Kidney tubule cell (primary cell): ENCODE data around the gene ZFP64.
"Not testable (repeated sequence)": the region's sequence is repeated elsewhere in the genome, so short reads cannot be mapped to it uniquely, and the experiment has no call there.

ENCODE experiments used
- DNase-seq: peaks from one replicate; pipeline ENCODE4 v3.0.0-alpha.2; 2018; ENCODE audit warnings: low spot score

The ZFP64 gene

GRCh38 chr20:52160049-52160570 is 31.5 kb downstream of the ZFP64 start:
- DNase-seq = no peak

- no peak for DNase-seq
Observed at GRCh38 chr20:52154575-52154974, 37.0 kb downstream of the ZFP64 start.

GRCh38 chr20:52153896-52154295 is 37.7 kb downstream of the ZFP64 start:
- no peak for DNase-seq

GRCh38 chr20:52152921-52153320 is 38.7 kb downstream of the ZFP64 start:
- no peak for DNase-seq

GRCh38 chr20:52152416-52152815 is 39.2 kb downstream of the ZFP64 start:
- DNase-seq = no peak

GRCh38 chr20:52150440-52151258 is 40.9 kb downstream of the ZFP64 start:
- peak; percentile 47 for DNase-seq

GRCh38 chr20:52145587-52145986 is 46.0 kb downstream of the ZFP64 start:
- peak; percentile 11 for DNase-seq

GRCh38 chr20:52143277-52143676 is 48.3 kb downstream of the ZFP64 start:
- no peak for DNase-seq

GRCh38 chr20:52142757-52143156 is 48.8 kb downstream of the ZFP64 start:
- no peak for DNase-seq

- no peak for DNase-seq
Observed at GRCh38 chr20:52139986-52140385, 51.6 kb downstream of the ZFP64 start.

- DNase-seq = no peak
Observed at GRCh38 chr20:52137850-52138249, 53.7 kb downstream of the ZFP64 start.

GRCh38 chr20:52133714-52134113 is 57.9 kb downstream of the ZFP64 start:
- not testable (repeated sequence) for DNase-seq

- DNase-seq = no peak
Observed at GRCh38 chr20:52132337-52132736, 59.2 kb downstream of the ZFP64 start.

GRCh38 chr20:52131048-52131643 is 60.4 kb downstream of the ZFP64 start:
- DNase-seq = no peak

GRCh38 chr20:52130406-52130805 is 61.2 kb downstream of the ZFP64 start:
- no peak for DNase-seq

GRCh38 chr20:52129611-52130010 is 62.0 kb downstream of the ZFP64 start:
- DNase-seq = no peak

GRCh38 chr20:52127309-52127708 is 64.3 kb downstream of the ZFP64 start:
- DNase-seq = no peak

- DNase-seq = no peak
Observed at GRCh38 chr20:52124821-52125220, 66.8 kb downstream of the ZFP64 start.

- no peak for DNase-seq
Observed at GRCh38 chr20:52118696-52119095, 72.9 kb downstream of the ZFP64 start.

GRCh38 chr20:52118016-52118623 is 73.5 kb downstream of the ZFP64 start:
- no peak for DNase-seq

- no peak for DNase-seq
Observed at GRCh38 chr20:52110456-52110855, 81.1 kb downstream of the ZFP64 start.

- DNase-seq = peak; percentile 69
Observed at GRCh38 chr20:52105442-52106422, 85.8 kb downstream of the ZFP64 start.
